ENCODE data around the gene TUBAL3.

- TF ChIP-seq CTCF (IDR thresholded peaks at IDR 0.05) = no peak
- TF ChIP-seq ZFX (IDR thresholded peaks at IDR 0.05; ENCODE audit: borderline replicate concordance) = no peak
Observed at GRCh38 chr10:5390607-5391205, 13.9 kb downstream of the TUBAL3 start.

Measured in 22Rv1 (cell line).